ENCODE measurements around the gene MED12L. TPM values are rescaled to one million over a fixed set of nuclear protein-coding genes. Genes with fewer than 3 reads are reported as not detected.
A peak's percentile ranks its signal among the peaks of the same experiment; 100 is the strongest.

Gene MED12L
- total RNA-seq, 4 donors from 2014 or later = 0.51 to 12.7 (median 3.1) TPM

DNA sequence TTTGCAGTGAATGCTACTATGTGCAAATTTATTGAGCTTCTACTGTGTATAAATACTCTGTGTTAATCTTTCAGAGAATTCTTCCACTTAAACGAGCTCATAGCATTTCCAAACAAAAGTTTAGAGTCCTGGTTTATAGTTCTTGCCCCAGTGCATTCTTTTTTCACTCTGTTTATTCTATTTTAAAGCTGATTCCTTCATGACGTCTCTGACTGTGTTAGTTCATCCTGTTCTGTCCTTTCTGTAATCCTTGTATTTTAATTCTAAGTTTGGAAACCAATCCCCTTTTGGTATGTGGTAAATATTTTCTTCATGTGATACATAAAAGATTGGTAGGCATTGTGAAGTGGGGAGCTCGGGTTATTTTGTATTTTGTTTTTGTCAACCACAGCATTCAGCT, 174.2 kb downstream of the MED12L start:
- intact Hi-C loops (cut with DNase I; ENCODE audit: low total_unique reads) = no loop called here
- Histone ChIP-seq H3K27ac (peak overlapping the region in 1 of 2 donors; percentile 12), H3K9me3 (no peaks in the 10 kb centered on the region), H3K4me1 (no peaks in the 10 kb centered on the region), H3K4me3 (no peak overlapping the region), H3K27me3 (no peaks in the 10 kb centered on the region), H3K36me3 (no peaks in the 10 kb centered on the region)
- DNase-seq = no peak
- TF ChIP-seq POLR2A (IDR thresholded peaks at IDR 0.05) (no peak), CTCF (IDR thresholded peaks at IDR 0.05) (no peak)

- Histone ChIP-seq H3K4me1 (no peaks in the 10 kb centered on the region), H3K36me3 (no peaks in the 10 kb centered on the region), H3K9me3 (no peaks in the 10 kb centered on the region), H3K27ac (peak overlapping the region in 1 of 2 donors; percentile 65), H3K27me3 (no peaks in the 10 kb centered on the region), H3K4me3 (no peak overlapping the region)
- no peak for TF ChIP-seq CTCF (IDR thresholded peaks at IDR 0.05)
- no peak for TF ChIP-seq POLR2A (IDR thresholded peaks at IDR 0.05)
- intact Hi-C loops (cut with DNase I; ENCODE audit: low total_unique reads) = no loop called here
- DNase-seq = peak; percentile 20 to 40
Observed at GRCh38 chr3:151262871-151263525, 177.5 kb downstream of the MED12L start.

- H3K27ac ChIP-seq = peak overlapping the region in 1 of 2 donors; percentile 65
- H3K4me1 ChIP-seq = no peaks in the 10 kb centered on the region
- DNase-seq = no peak
- H3K36me3 ChIP-seq = no peaks in the 10 kb centered on the region
- no peak overlapping the region for H3K4me3 ChIP-seq
- intact Hi-C loops (cut with DNase I; ENCODE audit: low total_unique reads) = no loop called here
- no peaks in the 10 kb centered on the region for H3K27me3 ChIP-seq
- H3K9me3 ChIP-seq = no peaks in the 10 kb centered on the region
- no peak for TF ChIP-seq POLR2A (IDR thresholded peaks at IDR 0.05)
- TF ChIP-seq CTCF (IDR thresholded peaks at IDR 0.05) = no peak
Observed at GRCh38 chr3:151264605-151265004, 179.1 kb downstream of the MED12L start.

DNA sequence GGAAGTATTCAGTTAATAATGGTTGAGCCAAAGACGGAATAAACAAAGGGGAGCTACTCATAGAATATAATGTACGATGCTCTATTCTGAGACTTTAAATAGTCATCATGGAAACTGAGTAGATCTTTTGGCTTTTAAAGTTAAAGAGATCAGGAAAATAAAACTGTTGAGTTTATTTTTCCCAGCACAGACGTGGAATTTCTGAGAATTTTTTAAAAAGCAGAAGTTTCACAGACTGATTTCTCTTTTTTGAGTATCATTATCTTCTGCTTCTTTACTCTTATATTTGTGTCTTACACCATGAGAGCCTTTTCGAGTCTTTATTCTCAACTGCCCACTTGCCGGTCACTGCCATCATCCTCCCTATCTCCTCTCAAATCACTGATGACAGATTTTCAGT, 179.7 kb downstream of the MED12L start:
- DNase-seq = no peak
- no peaks in the 10 kb centered on the region for H3K27me3 ChIP-seq
- intact Hi-C loops (cut with DNase I; ENCODE audit: low total_unique reads) = no loop called here
- H3K36me3 ChIP-seq = no peaks in the 10 kb centered on the region
- peak overlapping the region in 1 of 2 donors; percentile 65 for H3K27ac ChIP-seq
- no peak overlapping the region for H3K4me3 ChIP-seq
- H3K4me1 ChIP-seq = no peaks in the 10 kb centered on the region
- no peaks in the 10 kb centered on the region for H3K9me3 ChIP-seq
- TF ChIP-seq CTCF (IDR thresholded peaks at IDR 0.05) = no peak
- TF ChIP-seq POLR2A (IDR thresholded peaks at IDR 0.05) = no peak

DNA sequence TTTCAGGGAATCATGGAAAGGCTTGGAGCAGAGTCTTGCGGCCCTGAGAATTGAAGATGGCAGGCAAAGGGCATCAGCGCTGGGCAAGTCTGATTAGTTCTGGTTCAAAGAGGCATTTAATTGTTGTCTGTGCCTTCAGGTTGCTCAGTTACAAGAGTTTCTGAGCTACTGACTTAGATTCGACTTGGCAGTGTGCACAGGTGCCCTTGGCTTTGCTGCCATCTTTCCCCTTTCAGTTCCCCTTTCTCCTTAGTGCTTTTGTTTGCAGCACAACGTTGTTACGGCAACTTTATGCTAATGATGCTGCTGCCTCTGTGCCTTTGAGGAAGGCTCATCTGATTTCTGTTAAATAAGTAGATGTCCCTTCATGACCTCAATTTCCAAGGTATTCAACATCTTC, 180.4 kb downstream of the MED12L start:
- Histone ChIP-seq H3K27me3 (no peaks in the 10 kb centered on the region), H3K4me3 (no peak overlapping the region), H3K9me3 (no peaks in the 10 kb centered on the region), H3K27ac (peak overlapping the region in 1 of 2 donors; percentile 65), H3K36me3 (no peaks in the 10 kb centered on the region), H3K4me1 (no peaks in the 10 kb centered on the region)
- no peak for TF ChIP-seq POLR2A (IDR thresholded peaks at IDR 0.05)
- TF ChIP-seq CTCF (IDR thresholded peaks at IDR 0.05) = no peak
- no peak for DNase-seq
- intact Hi-C loops (cut with DNase I; ENCODE audit: low total_unique reads) = no loop called here
